Measurements from ENCODE around the gene AP1B1.
"Not testable (repeated sequence)": the region's sequence is repeated elsewhere in the genome, so short reads cannot be mapped to it uniquely, and the experiment has no call there.

Gene AP1B1

DNA sequence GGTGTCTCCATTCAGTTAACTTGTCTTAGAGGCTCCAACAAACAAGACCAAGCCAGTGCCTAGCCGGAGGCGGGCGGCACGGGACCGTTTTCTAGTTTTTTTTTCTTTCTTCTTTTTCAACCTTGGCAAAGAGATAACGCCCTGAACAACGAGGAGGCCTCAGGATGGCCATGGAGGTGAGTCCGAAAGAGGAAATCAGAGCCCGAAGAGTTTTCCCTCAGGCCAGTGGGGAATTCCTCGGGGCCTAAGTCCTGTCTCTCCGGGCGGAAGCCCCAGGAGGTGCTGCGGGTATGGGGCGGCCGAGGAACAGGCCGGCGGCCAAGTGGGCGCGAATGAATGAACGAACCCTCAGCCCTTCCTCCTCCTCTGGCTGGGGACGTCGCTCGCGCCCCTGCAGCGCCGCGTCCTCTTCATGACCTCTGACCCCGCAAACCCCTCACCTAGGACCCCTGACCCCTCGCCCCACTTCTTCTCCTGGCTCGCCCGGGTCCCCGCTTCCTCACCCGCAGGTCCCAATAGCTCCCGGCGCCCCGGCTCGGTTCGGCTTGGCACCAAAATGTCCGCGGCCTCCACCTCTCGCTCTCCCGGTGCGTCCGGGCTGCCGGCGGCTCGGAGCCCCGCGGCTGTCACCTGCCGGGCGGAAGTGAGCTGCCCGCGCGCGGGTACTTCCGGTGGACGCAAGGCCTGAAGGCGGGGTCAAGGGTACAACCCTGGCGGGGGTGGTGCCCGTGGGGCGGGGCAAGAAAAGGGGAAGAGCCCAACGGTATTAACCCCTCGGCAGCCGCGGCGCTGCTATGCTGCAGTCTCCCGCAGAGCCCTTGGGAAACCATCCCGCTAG, at the start of gene AP1B1:
Gene AP1B1 (minus strand): TSS at position 650 of the 838 bp plus-strand sequence. CDS start 21,327 bp downstream, outside the sequence.
- peak; percentile 91 for DNase-seq (ENCODE audit: low read depth)

DNA sequence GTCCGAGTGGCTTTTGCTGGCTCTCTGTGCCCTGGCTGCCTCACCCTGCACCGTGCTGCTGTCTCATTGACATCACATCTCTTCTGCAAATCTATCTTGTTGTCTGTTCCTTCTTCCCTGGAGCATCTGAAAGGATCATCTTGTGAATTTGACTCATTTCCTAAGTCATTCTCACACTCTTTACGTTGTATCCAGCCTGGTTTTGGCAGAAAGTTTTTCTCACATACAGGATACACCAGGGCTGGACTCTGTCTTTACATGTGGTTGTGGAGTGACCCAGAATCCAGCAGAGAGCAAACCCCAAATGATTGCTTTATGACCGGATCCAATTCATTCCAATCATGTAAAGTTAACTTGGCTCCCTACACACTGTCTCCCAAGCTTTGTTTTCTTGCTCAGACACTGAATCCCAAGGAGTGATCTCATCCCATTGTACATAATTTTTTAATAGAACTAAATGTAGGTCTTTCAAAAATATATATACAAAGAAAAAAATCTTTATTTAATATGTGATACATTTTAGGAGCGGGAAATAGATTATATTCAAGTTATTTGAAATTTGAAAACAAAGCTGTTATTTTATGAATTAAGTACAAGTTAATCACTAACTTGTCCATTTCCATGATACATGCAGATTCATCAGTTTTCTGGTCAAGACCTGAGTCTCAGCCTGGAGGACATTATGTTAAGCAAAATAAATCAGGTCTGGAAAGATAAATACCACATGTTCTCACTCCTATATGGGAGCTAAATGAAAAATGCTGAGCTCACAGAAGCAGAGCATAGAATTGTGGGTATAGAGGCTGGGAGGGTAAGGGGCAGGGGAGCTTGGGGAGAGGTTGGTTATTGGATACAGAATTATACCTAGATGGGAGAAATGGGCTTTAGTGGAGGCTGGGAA, 47.1 kb upstream of the AP1B1 start:
- DNase-seq (ENCODE audit: low read depth), result no peak

DNA sequence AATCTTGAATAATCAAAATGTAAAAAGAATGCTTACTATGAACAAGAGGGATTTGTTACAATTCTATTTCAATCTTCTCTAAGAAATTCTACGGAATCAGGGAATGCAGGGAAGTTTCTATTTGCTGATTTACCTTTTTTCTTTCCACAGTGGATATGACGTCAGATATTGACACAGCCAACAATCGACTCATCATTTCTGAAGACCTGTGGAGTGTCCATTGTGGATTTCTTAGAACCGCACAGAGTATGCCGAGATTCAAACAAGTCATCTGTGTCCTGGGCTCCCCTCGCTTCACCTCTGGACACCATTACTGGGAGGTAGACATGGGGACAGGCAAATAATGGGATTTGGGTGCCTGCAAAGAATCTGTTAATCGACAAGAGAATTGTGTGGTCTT, 45.9 kb upstream of the AP1B1 start:
- DNase-seq (ENCODE audit: low read depth), result no peak

DNA sequence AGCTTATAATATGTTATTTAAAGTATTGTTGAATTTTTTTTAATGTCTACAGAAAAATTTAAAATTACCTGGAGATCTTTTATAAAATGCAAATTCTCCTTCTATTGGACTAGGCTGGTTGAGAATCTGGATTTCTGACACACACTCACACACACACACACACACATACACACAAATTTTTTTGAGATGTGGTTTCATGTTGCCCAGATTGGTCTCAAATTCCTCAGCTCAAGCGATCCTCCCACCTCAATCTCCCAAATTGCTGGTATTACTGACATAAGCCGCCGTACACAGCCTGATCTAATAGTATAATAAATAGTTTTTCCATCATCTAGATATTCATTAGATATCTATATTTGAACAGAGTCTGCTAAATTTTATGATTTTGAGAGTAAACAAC, 45.5 kb upstream of the AP1B1 start:
- no peak for DNase-seq (ENCODE audit: low read depth)

DNA sequence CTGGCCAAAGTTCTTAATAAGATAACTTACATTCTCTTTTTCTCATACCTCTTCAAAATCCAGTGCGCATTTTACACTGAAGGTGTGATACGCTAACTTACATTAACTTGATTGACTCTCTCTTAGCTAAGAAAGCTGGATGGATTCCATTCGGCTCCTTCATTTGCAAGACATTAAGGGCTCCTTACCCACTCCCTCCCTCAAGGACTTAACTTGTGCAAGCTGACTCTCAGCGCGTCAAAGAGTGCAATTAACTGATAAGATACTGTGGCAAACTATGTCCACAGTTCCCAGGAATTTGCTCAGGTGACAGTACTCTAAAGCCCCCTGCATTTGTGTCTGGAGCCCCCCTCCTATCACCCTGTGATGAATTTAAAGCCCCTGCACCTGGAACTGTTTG, 43.6 kb upstream of the AP1B1 start:
- DNase-seq (ENCODE audit: low read depth), result no peak

DNA sequence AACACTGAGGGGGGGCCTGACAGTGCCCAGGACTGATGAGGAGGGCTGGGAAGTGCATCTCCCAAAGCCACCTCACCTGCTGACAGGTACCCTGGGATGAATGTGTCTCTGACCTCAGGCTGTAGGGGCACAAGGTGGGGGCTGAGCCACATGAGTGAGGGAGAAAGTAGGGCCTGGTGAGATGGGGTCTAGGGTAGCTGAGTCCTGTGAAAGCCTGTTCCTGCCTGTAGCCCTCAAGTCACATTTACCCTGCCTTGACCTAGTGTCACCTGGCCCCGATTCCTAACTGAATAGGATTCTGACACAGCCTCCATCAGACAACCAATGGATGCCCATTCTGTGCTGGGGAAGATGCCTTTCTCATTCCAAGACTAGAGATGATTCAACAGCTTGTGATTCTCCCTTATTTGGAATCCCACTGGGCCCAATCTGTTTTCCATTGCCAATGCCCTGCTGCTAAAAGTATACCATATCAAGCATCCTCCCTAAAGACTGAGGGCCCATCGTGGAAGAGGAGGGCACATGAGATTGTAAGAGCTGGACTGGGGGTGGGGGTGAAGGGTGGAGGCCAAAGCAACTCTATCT, 38.9 kb upstream of the AP1B1 start:
- DNase-seq (ENCODE audit: low read depth), result no peak

DNA sequence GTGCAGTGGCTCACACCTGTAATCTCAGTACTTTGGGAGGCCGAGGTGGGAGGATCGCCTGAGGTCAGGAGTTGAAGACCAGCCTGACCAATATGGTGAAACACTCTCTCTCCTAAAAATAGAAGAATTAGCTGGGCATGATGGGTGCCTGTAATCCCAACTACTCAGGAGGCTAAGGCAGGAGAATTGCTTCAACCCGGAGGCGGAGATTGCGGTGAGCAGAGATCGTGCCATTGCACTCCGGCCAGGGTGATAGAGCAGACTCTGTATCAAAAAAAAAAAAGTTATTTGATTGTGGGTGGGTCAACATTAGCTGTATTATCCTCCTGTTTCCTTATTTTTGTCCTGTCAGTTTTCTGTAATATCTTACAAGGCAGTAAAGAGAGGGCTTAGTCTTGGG, 38.1 kb upstream of the AP1B1 start:
- no peak for DNase-seq (ENCODE audit: low read depth)

DNA sequence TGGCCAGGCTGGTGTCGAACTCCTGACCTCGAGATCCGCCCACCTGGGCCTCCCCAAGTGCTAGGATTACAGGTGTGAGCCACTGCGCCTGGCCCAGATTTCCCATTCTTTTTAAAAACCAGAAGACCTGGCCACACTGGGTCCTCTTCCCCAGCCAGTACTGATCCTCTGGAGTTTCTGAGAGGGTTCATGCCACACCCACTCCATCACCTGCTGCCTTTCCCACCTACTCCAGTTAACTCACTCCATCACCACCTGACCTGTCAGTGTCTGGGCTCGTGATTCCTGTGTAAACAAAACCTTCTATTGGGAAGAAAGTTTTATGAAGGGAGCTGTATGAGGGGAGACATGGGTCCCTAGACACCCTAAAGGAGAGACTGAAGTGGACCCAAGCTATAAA, 30.3 kb upstream of the AP1B1 start:
- not testable (repeated sequence) for DNase-seq (ENCODE audit: low read depth)

DNA sequence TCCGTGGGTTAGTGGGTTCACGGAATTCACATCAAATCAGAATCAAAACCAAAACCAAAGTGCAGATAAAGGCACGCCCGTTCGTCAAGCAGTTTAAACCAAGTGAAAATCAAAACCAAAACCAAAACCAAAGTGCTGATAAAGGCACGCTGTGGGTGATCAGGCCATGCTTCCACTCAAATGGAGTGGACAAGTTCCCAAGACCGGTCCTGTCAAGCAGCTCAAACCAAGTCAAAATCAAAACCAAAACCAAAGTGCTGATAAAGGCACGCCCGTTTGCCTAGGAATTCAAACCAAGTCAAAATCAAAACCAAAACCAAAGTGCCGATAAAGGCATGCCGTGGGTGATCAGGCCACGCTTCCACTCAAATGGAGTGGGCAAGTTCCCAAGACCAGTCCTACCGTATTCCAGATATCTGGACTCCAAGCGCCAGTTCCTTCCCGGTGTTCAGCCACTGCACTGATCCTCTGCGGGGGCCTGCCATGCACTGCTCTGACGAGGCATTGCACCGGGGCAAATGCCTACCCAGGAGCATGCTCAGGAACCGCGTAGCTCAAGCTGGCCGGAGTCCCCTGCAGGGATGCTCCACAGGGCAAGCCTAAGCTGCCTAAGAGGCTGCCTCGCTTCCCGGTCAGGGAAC, 26.7 kb upstream of the AP1B1 start:
- DNase-seq (ENCODE audit: low read depth), result peak; percentile 64

DNA sequence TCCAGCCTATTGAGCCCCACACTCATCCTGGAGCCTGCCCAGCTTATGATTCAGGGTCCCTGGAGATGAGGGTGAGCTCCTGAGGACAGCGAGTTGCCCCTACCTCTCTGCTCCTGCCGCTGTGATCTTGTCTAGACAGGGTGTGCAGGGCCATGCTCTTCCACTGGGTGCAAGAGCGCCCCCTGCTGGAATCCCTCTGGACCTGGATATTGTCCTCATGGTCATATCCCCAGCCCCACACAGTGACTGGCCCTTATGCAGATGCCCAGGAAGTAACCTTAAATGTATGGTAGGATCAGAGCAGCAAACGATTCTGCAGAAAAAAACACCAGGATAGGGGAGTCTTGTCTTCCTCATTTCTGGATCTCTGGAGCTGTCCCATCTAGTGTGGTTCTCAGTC, 24.4 kb upstream of the AP1B1 start:
- not testable (repeated sequence) for DNase-seq (ENCODE audit: low read depth)

DNA sequence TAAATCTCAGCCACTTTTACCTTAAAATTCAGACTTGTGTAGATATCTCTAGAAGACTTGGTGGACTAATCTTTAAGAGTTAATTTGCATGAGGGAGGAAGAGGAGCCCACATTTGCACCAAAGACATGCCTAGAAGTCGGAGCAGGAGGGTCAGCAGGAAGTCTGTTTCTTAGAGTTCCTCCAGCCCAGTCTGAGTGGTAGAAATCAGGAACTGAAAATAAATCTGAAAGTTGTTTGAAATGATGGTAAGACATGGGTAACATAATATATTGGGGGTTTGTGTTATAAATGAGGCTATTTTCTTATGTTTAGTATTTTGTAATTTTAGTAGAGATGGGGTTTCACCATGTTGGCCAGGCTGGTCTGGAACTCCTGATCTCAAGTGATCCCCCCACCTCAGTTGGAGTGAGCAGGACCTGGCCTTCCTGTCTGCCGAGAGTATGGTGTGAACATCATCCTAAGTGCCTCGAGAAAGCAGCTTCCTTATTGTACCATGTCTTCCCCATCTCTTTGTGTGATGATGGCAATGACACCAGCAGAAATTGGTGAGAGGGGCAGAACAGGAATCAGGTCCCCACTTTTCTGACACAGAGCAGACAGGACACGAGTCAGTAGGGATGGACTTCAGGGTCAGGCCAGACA, 23.3 kb upstream of the AP1B1 start:
- DNase-seq (ENCODE audit: low read depth), result not testable (repeated sequence)

DNA sequence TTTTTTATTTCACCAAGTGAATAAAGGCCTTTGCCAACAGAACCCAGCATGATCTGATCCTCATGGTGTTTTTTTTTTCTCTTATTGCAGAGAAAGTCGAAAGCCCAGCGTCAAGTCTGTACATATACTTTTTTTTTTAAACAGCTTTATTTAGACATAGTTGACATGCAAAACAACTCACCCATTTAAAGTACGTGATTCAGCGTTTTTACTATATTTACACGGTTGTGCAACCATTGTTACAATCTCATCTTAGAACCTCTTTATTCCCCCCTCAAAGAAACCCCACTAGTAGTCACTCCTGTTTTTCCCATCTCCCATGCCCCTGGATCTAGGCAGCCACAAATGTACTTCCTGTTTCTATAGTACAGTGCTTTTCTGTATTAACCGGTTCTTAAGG, 20.6 kb upstream of the AP1B1 start:
- no peak for DNase-seq (ENCODE audit: low read depth)

DNA sequence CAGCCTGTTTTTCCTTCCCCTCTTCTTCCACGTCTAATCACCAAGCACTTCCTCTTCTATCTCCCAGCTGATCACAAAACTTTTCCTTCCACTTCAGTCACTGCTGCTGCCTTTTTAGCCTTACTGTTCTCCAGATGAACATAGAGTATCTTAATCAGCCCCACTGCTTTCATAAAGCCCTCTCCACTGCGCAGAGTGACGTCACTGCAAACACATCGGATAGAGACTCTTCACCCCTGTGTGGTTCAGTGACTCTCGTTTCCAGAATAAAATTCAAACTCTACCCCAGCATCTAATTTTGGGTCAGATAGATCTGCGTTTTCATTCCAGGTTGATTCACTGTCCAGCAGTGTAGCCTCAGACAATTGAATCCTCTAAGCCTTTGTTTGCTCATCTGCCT, 13.2 kb upstream of the AP1B1 start:
- not testable (repeated sequence) for DNase-seq (ENCODE audit: low read depth)

DNA sequence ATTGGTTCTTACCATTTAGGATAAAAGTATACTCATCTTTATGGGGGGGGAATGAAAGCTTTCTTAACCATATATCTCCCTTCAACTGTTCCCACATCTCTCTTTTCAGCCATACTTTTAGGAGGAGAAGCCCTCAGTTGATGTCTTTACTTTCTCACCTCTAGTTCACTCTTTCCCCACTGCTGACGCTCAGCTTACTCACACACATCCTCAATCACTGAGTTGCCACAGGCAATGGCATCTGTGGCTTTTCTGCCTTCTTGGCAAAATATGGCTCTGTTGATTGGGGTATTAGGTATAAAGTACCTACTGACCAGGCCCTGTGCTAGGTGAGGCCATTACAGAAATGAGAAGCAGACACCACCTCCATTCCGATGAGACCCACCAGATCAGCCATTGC, 12.2 kb upstream of the AP1B1 start:
- DNase-seq (ENCODE audit: low read depth), result no peak

DNA sequence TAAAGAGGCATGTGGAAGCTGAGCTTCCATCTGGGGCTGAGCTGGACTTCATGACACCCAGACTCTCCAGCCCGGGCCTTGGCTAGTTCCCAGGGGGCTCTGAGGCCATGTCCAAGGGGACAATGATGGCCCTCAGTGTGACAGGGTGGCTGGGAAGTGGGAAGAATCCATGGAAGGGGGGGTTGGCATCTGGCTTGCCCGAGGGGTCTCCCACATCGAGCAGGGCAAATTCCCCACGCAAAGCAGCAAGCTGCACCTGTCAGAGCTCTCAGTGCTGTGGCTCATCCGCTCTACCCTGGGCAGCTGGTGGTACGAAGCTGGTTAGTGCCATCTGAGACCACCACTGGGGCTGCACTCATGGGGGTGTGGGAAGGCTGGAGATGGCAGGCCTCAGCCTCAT, 9.4 kb upstream of the AP1B1 start:
- no peak for DNase-seq (ENCODE audit: low read depth)

DNA sequence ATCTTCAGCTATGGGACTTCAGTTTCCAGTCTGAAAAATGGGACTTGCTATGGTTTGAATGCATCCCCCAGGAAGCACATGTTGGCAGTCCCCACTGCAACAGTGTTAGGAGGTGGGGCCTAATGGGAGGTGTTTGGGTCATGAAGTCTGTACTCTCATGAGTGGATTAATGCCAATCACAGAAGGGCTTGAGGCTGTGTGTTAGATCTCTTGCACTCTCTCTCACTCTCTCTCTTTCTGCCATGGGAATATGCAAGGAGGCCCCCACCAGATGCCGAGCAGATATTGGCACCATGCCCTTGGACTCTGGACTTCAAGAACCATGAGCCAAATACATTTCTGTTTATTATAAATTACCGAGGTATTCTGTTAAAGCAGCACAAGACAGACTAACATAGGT, 7.8 kb upstream of the AP1B1 start:
- DNase-seq (ENCODE audit: low read depth), result no peak

DNA sequence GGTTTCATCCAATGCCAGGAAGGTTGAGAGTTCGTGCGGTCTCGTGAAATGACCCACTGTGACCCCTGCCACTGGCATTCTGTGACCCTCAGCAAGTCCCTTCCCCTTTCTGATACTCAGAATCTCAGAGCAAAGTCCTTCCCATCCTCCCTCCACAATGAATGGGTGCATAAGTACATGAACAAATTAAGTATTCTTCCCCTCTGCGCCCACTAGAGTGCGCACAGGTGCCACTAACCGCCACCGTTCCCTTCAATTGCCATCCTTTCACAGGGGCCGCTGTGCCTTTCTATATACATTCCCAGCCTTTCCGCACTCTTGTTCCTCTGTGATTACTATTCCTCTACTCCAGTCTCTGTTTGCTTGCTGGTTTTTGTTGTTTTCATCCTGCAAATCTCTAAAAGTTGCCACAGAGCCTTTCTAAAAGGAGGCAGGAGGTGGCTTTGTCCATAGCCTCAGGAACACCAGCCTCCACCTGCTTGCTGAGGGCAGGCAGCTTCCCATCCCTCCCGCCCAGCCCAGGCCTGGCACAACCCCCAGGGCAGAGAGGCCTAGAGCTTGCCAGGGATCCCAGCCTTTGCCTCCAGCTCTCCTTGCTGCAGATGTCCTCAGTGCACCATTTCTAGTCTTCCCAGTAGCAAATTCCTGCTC, 6.7 kb upstream of the AP1B1 start:
- peak; percentile 59 for DNase-seq (ENCODE audit: low read depth)

DNA sequence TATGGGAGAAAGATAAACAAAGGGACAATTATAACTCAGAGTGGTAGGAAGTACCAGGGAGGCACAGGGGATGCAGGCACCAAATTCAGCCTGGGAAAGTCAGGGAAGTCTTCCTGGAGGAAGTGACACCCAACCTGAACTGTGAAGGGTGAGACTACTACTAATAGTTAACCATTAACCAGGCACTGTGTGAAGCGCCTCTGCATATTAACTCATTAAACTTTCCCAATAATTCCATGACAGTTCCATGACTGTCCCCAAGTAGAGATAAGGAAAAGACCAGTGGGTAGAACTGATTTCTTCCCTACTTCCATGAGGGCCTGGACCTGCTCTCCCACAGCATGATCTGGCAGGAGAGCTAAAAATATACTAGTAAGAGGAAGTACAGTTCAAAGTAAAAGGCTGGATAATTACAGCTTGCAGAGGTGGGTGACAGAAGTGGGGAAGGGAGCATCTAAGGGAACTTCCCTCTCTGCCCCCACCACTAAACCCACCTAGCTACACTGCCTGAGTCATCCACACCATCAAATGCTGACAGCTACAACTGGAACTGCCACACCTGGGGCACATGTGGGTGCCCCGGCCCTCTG, 4.7 kb upstream of the AP1B1 start:
- DNase-seq (ENCODE audit: low read depth), result no peak

DNA sequence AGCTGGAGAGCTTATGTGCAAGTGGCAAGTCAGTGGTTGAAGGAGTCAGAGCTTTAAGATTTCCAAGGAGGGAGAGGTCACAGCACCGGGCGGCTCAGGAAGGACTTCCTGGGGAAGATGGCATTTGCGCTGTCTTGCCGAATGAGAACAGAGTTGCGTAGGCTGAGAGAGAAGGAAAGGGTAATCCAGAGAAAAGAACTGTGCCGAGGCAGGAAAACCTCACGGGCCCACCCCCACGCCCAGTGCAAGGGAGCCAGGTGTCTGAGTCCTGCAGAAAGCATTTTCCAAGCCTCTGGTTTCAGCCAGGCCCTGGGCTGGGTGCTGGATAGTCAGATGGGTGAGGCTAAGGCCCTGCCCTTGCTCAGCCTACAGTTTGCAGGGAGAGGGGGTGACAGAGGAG, 3.2 kb upstream of the AP1B1 start:
- DNase-seq (ENCODE audit: low read depth), result no peak

DNA sequence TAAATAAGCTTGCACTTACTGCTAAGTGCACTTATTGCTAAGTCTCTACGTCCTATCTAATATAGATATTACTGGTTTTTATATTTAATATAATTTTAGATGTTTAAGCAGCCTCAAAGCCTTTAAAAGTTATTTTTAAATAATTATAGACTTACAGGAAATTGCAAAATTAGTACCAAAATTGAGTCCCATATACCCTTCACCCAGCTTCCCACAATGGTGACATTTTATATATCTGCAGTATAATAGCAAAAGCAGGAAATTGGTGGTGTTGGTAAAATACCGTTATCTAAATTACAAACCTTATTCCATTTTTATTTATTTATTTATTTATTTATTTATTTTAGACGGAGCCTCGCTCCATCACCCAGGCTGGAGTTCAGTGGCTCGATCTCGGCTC, 1.9 kb upstream of the AP1B1 start:
- DNase-seq (ENCODE audit: low read depth), result no peak

DNA sequence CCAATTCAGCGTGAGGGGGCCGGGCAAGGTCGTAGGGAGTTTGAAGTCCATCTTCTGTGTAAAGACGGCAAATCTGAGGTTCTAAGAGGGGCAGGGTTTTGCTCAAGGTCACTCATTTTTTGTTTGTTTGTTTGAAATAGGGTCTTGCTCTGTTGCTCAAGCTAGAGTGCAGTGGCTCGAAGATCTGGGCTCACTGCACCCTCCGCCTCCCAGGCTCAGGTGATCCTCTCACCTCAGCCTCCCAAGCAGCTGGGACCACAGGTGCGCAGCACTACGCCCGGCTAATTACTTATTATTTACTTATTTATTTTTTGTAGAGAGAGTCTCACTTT, 355 bp upstream of the AP1B1 start:
- DNase-seq (ENCODE audit: low read depth), result no peak

All from stimulated activated CD4-positive, alpha-beta T cell treated with anti-CD3 and anti-CD28 coated beads, Interleukin-2, amount 100 ng/mL, for 4 hours (primary cell).